ENCODE measurements around the gene RHOC.

GRCh38 chr1:112737573-112737972, 30.6 kb upstream of the RHOC start:
- TF ChIP-seq POLR2A (IDR thresholded peaks at IDR 0.05; ENCODE audit: low read depth, low read length) (no peak), POLR2AphosphoS5 (IDR thresholded peaks at IDR 0.05; ENCODE audit: low read depth, low read length) (no peak), TAF1 (IDR thresholded peaks at IDR 0.05; ENCODE audit: low read depth, low read length) (no peak), PAX5 (IDR thresholded peaks at IDR 0.05; ENCODE audit: insufficient read depth, low read length, severe bottlenecking) (no peak), SPI1 (IDR thresholded peaks at IDR 0.05; ENCODE audit: low read depth, low read length) (no peak), POU2F2 (IDR thresholded peaks at IDR 0.05; ENCODE audit: low read depth, low read length) (no peak)
